ENCODE measurements around the gene SMAD3. TPM values are rescaled to one million over a fixed set of nuclear protein-coding genes. Genes with fewer than 3 reads are reported as not detected.

Gene SMAD3
- total and polyA plus RNA-seq, 7 donors = 2.9 to 47.6 (median 29.3) TPM

DNA sequence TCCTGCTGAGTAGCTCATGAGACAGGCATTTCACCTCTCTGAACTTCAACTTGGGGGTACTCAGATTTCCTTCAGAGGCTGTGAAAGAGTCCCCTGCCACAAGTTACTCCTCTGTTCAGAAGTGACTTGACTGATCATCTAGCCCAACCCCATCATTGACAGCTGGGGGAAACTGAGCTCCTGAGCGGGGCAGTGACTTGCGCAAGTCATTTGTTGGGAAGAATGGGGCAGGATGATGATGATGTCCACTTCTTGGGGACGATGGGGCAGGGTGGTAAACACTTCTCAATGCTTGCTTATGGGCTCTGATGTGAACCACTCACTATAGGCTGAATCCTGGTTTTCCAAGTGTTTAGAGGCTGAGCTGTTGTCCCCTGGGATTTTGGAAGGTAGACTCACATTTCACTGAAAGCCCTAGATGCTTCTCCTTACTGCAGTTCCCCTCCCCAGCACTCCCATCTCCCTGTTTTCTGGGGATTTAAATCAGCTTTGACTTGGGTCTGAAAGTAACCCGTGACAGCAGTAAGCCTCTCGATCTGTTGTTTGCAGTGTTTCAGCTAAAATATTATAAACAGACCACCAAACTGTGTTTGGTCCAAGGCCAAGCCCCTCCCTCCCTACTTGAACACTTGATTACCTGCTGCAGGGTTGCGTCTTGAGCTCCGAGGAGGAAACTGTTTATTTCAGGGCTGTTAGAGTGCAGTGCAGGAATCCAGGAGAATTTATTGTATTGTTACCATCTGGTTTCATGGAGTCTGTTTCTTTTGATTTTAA lies 25.1 kb downstream of the SMAD3 start:
- H3K27me3 ChIP-seq (ENCODE audit: insufficient read depth in 3 of 3, low read length in 2 of 3) = no peaks in the 10 kb centered on the region
- WGBS, 3 donors = 61 to 66% (median 64%) methylated on average over 7 of the region's 7 CpGs
- H3K9me3 ChIP-seq = no peaks in the 10 kb centered on the region
- TF ChIP-seq, protein P1, sequence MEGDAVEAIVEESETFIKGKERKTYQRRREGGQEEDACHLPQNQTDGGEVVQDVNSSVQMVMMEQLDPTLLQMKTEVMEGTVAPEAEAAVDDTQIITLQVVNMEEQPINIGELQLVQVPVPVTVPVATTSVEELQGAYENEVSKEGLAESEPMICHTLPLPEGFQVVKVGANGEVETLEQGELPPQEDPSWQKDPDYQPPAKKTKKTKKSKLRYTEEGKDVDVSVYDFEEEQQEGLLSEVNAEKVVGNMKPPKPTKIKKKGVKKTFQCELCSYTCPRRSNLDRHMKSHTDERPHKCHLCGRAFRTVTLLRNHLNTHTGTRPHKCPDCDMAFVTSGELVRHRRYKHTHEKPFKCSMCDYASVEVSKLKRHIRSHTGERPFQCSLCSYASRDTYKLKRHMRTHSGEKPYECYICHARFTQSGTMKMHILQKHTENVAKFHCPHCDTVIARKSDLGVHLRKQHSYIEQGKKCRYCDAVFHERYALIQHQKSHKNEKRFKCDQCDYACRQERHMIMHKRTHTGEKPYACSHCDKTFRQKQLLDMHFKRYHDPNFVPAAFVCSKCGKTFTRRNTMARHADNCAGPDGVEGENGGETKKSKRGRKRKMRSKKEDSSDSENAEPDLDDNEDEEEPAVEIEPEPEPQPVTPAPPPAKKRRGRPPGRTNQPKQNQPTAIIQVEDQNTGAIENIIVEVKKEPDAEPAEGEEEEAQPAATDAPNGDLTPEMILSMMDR (IDR thresholded peaks at IDR 0.05) = no peak
- DNase-seq (no peak), ATAC-seq (no peak)
- peak overlapping the region; percentile 9 for H3K4me3 ChIP-seq
- intact Hi-C loops (cut with DNase I) = no loop called here
- H3K27ac ChIP-seq = peak overlapping the region; percentile 81
- H3K4me1 ChIP-seq = peaks cover 82% of the 10 kb centered on the region
- H3K36me3 ChIP-seq (ENCODE audit: insufficient read depth in 1 of 2, low read depth in 1 of 2) = peaks cover 0 to 7% of the 10 kb centered on the region in 2 donors

DNA sequence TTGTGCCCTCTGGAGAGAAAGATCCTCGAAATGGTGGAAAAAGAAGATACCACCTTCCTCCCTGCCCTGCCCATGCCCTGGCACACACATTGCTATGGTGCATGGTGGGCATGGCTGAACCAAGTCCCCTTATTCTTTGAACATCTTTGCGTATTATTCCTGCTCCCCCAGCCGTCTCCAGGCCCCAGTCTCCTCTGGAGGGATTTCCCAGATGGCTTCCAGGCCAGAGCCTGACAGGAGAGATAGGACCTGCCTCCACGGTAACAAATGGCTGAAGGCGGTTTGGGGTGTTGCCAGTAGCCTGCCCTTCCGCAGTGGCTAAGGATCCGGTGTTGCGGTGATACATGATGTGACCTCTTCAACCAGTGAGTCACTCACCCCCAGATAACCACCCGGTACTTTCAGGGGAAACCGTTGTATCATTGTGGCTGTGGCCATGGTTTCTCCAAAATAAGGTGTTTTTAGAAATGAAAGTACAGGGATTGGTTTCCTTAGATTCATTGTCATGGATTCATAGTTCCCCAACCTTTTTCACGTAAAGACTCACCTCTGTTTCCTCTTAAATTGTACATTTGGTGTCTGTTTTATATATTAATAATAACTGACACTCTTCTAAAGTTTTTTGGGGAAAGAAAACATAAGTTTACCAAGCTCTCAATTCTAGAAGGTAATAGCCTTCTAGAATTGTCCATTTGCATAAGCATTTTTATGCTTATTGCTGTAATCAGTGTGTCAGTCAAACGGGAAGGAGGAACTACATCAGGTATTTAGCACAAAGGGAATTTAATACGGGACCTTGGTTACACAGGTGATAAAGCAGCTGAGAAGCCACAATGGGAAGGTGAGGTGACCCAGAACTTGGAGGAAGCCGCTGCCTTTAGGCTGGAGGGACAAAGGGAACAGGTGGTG lies 25.9 kb downstream of the SMAD3 start:
- intact Hi-C loops (cut with DNase I) = no loop called here
- Histone ChIP-seq H3K9me3 (no peaks in the 10 kb centered on the region), H3K4me3 (peak overlapping the region; percentile 15), H3K36me3 (ENCODE audit: insufficient read depth in 1 of 2, low read depth in 1 of 2) (peaks cover 0 to 7% of the 10 kb centered on the region in 2 donors), H3K4me1 (peaks cover 78% of the 10 kb centered on the region), H3K27me3 (ENCODE audit: insufficient read depth in 3 of 3, low read length in 2 of 3) (no peaks in the 10 kb centered on the region), H3K27ac (peak overlapping the region; percentile 81)
- TF ChIP-seq, protein P1 (IDR thresholded peaks at IDR 0.05) = no peak
- ATAC-seq (peak; percentile 93 to 96 (median 94)), DNase-seq (peak; percentile 84 to 93)
- 29 to 48% (median 34%) methylated on average over 14 of the region's 14 CpGs for WGBS, 3 donors

DNA sequence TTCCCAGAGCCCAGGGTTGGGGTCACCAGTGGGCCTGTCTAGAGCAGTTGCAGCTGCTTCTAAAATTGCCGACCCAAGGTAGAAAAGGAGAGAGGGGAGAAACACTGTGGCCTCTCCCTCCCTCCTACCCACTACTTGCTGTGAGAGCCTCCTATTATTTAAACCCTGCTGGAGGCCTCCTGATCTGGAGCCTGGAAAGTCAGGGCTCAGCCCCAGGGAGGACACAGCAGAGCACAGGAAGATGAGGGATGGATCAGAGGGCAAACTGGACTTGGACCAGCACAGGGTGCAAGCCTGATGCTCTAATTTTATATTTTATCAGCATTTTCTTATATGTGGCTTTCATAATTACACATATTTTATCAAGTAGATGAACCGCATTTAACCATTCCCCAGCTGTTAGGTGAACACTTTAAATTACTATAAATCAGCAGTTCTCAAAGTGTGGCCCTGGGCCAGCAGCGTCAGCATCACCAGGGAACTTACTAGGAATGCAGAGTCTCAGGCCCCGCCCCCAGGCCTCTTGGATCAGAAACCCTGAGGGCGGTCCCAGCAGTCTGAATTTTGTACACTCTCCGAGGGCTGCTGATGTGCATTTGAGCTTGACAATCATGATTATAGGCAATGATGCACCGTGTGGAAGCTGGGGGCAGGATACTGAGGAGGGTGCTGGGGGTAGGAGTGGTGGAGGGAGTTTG lies 26.7 kb downstream of the SMAD3 start:
- peak in 2 of 4 donors; percentile 1 to 4 for ATAC-seq
- no peak for DNase-seq
- TF ChIP-seq, protein P1 (IDR thresholded peaks at IDR 0.05) = no peak
- peak overlapping the region; percentile 81 for H3K27ac ChIP-seq
- intact Hi-C loops (cut with DNase I) = no loop called here
- H3K4me3 ChIP-seq = no peak overlapping the region
- peaks cover 0 to under 1% of the 10 kb centered on the region in 2 donors for H3K36me3 ChIP-seq (ENCODE audit: insufficient read depth in 1 of 2, low read depth in 1 of 2)
- H3K27me3 ChIP-seq (ENCODE audit: insufficient read depth in 3 of 3, low read length in 2 of 3) = no peaks in the 10 kb centered on the region
- peaks cover 76% of the 10 kb centered on the region for H3K4me1 ChIP-seq
- H3K9me3 ChIP-seq = no peaks in the 10 kb centered on the region
- 48 to 67% (median 60%) methylated on average over 7 of the region's 7 CpGs for WGBS, 3 donors

DNA sequence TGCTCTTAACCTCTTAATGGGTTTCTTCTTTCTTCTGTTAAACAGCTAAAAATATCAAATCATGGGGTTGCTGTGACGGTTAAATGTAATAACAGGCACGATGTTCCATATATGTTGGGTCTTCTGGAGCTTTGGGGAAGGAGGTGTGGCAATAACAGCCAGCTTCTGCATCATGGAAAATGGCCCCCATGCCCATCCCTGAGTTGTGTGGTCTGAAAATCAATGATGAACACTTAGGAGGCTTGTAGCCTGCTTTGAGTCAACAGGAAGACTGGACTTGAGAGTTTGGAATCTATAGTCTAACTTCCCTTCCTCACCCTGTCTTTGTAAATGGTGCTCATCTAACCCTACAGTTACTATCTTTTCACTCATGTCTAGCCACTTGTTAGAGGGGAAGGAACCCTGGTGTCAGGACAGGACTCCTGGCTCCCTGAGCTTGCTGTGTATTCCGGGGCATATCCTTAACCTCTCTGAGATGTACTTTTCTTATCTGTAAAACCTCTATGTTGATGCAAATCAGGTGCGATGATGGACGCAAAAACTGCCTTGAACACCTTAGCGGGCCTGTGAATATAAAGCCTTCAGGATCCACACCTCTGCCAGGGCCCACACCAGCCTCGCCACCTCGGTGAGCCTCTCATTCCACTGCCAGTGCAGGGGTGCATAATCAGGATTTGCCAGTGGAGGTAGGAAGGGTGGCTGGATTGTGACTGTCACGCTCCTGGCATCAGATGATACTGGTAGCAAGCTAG lies 27.5 kb downstream of the SMAD3 start:
- Histone ChIP-seq H3K27ac (peak overlapping the region; percentile 81), H3K27me3 (ENCODE audit: insufficient read depth in 3 of 3, low read length in 2 of 3) (no peaks in the 10 kb centered on the region), H3K9me3 (no peaks in the 10 kb centered on the region), H3K4me1 (peaks cover 76% of the 10 kb centered on the region), H3K36me3 (ENCODE audit: insufficient read depth in 1 of 2, low read depth in 1 of 2) (no peaks in the 10 kb centered on the region), H3K4me3 (no peak overlapping the region)
- TF ChIP-seq, protein P1 (IDR thresholded peaks at IDR 0.05) = no peak
- ATAC-seq = no peak
- DNase-seq = no peak
- WGBS, 3 donors = 89 to 93% (median 91%) methylated on average over 9 of the region's 9 CpGs
- intact Hi-C loops (cut with DNase I) = no loop called here
